DMS114 treated with DMSO at 0.1 percent for 48 hours (cell line): ENCODE results near the gene PHF1.
"Not testable (repeated sequence)": the region's sequence is repeated elsewhere in the genome, so short reads cannot be mapped to it uniquely, and the experiment has no call there.

Experiments used
- DNase-seq: peaks from one replicate; lab custom pipeline; 2025; ENCODE audit not compliant: unreplicated experiment; lab: John Stamatoyannopoulos, UW

The PHF1 gene

GRCh38 chr6:33391278-33391921, 19.4 kb upstream of the PHF1 start, which contains the start of gene KIFC1:
KIFC1 (plus strand) TSS chr6:33391823; CDS start chr6:33391986, 163 bp downstream.
- DNase-seq, result peak; percentile 100

- no peak for DNase-seq
Measured at GRCh38 chr6:33391922-33392594, 18.8 kb upstream of the PHF1 start.

- no peak for DNase-seq
Measured at GRCh38 chr6:33392595-33392948, 18.2 kb upstream of the PHF1 start.

- DNase-seq, result no peak
Measured at GRCh38 chr6:33392979-33393378, 17.8 kb upstream of the PHF1 start.

- DNase-seq, result no peak
Measured at GRCh38 chr6:33397541-33397940, 13.3 kb upstream of the PHF1 start.

- not testable (repeated sequence) for DNase-seq
Measured at GRCh38 chr6:33398601-33399000, 12.2 kb upstream of the PHF1 start.

- DNase-seq, result not testable (repeated sequence)
Measured at GRCh38 chr6:33399881-33400280, 10.9 kb upstream of the PHF1 start.

GRCh38 chr6:33404884-33405283, 5.9 kb upstream of the PHF1 start:
- no peak for DNase-seq

GRCh38 chr6:33405386-33405940, 5.4 kb upstream of the PHF1 start:
- no peak for DNase-seq

- DNase-seq, result no peak
Measured at GRCh38 chr6:33406126-33406525, 4.7 kb upstream of the PHF1 start.

GRCh38 chr6:33407132-33407718, 3.6 kb upstream of the PHF1 start:
- peak; percentile 69 for DNase-seq

- DNase-seq, result peak; percentile 97
Measured at GRCh38 chr6:33410050-33410710, 634 bp upstream of the PHF1 start.

- no peak for DNase-seq
Measured at GRCh38 chr6:33411632-33412005, 805 bp downstream of the PHF1 start.

GRCh38 chr6:33412140-33413009, 1.6 kb downstream of the PHF1 start:
- DNase-seq, result no peak

- no peak for DNase-seq
Measured at GRCh38 chr6:33413241-33414120, 2.7 kb downstream of the PHF1 start.

GRCh38 chr6:33414592-33415271, 3.9 kb downstream of the PHF1 start:
- no peak for DNase-seq

- no peak for DNase-seq
Measured at GRCh38 chr6:33415831-33416230, 5.0 kb downstream of the PHF1 start.

GRCh38 chr6:33416386-33417127, 5.7 kb downstream of the PHF1 start:
- no peak for DNase-seq
